LNCaP clone FGC (cell line): ENCODE results near the gene ARHGEF6.

Experiments used
- DNase-seq: peaks from one replicate; pipeline ENCODE4 v3.0.0-alpha.2; 2011; ENCODE audit warnings: low read depth
- H3K4me3 ChIP-seq: 2 replicates; pipeline ENCODE4 v1.5.1; 2011; ENCODE audit warnings: mild to moderate bottlenecking, low read depth, low read length, control low read depth
- TF ChIP-seq, protein P1 (sequence below): IDR thresholded peaks from 2 replicates; pipeline ENCODE4 v1.5.1; 2012; ENCODE audit warnings: mild to moderate bottlenecking; ENCODE audit not compliant: control insufficient read depth, insufficient read depth; ENCODE audit errors: extremely low read depth

ARHGEF6 gene

DNA sequence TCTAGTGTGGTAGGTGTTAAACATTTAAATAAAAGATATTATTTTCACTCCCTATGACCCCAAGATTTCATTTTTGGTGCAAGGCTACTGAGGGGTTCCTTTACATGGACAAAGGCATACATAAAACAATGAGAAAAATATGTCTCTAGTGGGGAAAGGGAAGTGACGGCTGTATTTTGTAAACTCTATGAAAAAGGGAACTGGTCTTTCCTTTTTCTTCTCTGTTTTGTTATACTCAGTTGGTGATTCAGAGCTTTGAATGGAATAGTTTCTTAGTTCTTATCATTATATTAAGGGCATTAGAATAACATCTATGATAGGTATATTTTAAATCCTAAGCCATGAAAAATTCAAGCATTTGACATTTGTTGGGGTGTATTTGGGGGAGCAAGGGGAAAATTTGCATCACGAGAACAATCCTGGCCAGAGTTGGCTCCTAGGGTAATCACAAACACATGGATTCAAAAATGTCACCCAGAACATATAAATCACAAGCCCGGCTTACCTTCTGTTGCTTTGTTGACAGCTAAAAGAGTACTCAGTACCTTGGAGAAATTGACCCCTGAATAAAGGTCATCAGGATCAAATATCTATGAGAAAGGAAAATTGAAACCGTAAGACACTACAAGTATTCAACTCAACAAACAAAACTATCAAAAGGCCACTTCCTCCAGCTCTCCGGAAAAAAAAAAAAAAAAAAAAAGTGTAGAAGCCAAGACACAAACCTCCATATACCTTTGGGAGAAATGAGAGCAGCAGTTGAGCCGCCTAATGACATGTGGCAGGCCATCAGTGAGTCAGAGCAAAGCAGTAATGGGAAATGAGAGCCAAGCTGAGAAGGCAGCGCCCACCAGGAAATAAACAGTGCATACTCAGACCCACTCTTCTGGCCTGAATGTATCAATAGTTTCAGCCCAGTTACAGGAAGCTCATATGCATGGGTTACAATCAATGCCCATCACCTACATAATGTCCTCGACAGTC, 33.4 kb downstream of the ARHGEF6 start:
- DNase-seq, result no peak
- no peak overlapping the region for H3K4me3 ChIP-seq
- TF ChIP-seq, protein P1, sequence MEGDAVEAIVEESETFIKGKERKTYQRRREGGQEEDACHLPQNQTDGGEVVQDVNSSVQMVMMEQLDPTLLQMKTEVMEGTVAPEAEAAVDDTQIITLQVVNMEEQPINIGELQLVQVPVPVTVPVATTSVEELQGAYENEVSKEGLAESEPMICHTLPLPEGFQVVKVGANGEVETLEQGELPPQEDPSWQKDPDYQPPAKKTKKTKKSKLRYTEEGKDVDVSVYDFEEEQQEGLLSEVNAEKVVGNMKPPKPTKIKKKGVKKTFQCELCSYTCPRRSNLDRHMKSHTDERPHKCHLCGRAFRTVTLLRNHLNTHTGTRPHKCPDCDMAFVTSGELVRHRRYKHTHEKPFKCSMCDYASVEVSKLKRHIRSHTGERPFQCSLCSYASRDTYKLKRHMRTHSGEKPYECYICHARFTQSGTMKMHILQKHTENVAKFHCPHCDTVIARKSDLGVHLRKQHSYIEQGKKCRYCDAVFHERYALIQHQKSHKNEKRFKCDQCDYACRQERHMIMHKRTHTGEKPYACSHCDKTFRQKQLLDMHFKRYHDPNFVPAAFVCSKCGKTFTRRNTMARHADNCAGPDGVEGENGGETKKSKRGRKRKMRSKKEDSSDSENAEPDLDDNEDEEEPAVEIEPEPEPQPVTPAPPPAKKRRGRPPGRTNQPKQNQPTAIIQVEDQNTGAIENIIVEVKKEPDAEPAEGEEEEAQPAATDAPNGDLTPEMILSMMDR, result no peak

DNA sequence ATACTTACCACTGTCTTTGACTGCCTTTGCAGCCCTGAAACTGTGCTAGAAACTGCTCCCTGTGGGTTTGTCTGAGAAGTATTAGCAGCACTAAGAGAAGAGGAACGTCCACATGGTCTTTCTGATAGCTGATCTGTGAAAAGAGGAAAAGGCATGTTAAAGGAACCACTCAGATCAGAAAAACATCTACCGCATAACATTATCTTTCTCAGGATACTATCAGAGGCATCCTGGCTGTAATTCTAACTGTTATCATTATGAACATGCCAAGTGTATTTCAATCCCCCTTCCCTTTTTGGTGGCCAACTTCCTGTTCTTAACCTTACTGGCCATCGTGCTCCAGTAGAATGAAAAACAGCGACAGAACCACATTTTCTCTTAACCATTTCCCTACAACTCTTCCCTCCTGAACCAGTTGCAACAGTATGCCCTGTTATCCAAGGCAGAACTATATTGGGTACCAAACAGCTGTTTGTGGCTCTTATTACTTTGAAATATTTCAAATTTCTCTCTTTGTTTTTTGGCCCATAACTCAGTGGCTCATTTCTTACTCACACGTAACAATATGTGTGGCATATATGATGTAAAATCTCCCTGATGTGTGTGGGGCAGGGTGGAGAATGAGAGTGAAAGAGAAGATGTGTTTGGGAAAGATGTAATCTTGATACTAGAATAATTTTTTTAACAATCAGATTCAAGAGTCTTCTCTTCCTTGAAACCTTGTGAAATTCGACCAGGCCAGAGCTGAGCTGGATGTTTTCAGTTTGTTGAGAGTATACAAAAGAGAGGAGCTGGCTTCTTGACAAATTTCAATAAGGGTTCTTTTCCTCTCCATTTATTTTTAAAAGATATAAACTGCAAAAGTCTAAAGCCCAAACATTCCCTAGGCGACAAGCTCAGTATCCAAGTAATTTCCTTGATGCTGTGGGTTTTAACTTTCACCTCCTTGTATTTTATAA, 35.2 kb downstream of the ARHGEF6 start:
- no peak overlapping the region for H3K4me3 ChIP-seq
- TF ChIP-seq, protein P1, result no peak
- DNase-seq, result no peak

DNA sequence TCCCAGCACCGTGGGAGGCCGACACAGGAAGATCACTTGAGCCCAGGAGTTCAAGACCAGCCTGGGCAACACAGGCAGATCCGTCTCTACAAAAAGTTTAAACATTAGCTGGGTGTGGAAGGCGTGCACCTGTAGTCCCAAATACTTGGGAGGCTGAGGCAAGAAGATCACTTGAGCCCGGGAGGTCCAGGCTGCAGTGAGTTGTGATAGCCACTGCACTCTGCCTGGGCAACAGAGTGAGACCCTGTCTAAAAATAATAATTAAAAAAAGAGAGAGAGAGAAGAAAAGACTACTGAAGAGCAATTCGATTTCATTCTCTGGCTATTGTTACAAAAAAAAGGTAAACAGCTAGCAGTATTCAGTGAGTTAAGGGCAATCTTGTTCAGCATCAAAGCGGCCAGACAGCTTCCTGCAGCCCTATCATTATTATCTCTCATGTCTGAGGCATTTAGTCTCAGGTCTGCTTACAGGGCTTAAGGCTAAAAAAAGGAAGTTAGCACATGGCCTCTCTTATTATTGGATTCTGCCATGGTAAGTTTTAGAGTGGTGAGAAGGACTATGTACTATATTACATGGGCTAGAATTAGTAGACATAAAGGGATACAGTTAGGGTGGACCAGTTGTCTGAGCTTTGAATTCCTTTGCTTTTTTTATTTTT, 37.9 kb downstream of the ARHGEF6 start:
- H3K4me3 ChIP-seq, result no peak overlapping the region
- DNase-seq, result no peak
- TF ChIP-seq, protein P1, result no peak

DNA sequence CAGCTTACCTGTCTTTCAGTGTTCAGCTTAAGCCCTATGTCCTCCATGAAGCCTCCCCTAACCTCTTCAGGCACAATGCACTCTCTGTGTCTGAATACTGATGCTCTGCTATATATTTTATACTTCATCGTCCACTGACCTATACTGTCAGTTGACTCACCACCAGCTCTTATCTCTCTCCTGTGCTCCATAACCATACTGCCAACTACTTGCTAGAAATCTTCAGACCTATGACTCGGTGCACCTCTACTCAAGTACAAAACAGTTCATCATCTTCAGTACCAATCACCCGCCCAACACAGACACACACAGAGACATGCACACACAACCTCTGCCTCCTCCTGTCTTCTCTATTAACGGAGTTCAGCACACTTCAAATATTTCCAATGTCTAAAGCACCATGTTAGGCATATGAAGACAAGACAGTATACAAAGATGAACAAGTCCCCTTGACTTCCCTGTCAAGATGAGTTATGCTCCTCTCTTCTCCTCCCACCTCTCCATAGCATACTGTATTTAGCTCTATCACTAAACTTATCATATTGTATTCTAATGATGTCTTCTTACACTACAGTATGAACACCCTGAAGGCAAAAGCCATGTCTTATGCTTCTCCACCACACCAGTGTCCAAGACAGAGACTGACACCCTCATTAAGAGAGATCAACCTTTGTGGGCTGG, 42.5 kb downstream of the ARHGEF6 start:
- DNase-seq, result no peak
- H3K4me3 ChIP-seq, result no peak overlapping the region
- TF ChIP-seq, protein P1, result no peak

- no peak for DNase-seq
- H3K4me3 ChIP-seq, result no peak overlapping the region
- TF ChIP-seq, protein P1, result no peak
These were observed 44.0 kb downstream of the ARHGEF6 start for GRCh38 chrX:136736690-136737089.

DNA sequence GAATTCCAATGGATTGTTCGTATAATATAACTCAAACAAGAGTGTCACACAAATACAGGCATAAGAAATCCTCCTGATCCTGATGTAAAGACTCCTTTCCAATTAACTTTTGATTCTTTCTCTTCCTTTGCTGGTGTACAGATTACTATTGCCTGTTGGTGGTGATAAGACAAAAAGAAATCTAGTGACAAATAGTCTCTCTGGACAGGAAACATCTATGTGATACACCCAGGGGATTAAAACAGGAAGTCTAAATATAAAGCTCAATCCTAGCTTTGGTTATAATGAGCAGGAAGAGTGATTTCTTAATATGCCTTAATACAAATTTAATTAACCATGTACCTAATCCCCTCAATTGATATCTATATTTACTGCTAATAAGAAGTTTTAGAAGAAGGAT, 45.1 kb downstream of the ARHGEF6 start:
- H3K4me3 ChIP-seq, result no peak overlapping the region
- TF ChIP-seq, protein P1, result no peak
- no peak for DNase-seq
